GM21723 (cell line): ENCODE results near the gene PGBD5.
"Not testable (repeated sequence)": the region's sequence is repeated elsewhere in the genome, so short reads cannot be mapped to it uniquely, and the experiment has no call there.

Source experiments
- ATAC-seq: cut with Tn5 transposase; IDR thresholded peaks from one replicate; pipeline ENCODE4 v1.9.1; 2021; ENCODE audit warnings: mild to moderate bottlenecking, moderate library complexity; ENCODE audit not compliant: unreplicated experiment

The PGBD5 gene, protein sequence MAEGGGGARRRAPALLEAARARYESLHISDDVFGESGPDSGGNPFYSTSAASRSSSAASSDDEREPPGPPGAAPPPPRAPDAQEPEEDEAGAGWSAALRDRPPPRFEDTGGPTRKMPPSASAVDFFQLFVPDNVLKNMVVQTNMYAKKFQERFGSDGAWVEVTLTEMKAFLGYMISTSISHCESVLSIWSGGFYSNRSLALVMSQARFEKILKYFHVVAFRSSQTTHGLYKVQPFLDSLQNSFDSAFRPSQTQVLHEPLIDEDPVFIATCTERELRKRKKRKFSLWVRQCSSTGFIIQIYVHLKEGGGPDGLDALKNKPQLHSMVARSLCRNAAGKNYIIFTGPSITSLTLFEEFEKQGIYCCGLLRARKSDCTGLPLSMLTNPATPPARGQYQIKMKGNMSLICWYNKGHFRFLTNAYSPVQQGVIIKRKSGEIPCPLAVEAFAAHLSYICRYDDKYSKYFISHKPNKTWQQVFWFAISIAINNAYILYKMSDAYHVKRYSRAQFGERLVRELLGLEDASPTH

DNA sequence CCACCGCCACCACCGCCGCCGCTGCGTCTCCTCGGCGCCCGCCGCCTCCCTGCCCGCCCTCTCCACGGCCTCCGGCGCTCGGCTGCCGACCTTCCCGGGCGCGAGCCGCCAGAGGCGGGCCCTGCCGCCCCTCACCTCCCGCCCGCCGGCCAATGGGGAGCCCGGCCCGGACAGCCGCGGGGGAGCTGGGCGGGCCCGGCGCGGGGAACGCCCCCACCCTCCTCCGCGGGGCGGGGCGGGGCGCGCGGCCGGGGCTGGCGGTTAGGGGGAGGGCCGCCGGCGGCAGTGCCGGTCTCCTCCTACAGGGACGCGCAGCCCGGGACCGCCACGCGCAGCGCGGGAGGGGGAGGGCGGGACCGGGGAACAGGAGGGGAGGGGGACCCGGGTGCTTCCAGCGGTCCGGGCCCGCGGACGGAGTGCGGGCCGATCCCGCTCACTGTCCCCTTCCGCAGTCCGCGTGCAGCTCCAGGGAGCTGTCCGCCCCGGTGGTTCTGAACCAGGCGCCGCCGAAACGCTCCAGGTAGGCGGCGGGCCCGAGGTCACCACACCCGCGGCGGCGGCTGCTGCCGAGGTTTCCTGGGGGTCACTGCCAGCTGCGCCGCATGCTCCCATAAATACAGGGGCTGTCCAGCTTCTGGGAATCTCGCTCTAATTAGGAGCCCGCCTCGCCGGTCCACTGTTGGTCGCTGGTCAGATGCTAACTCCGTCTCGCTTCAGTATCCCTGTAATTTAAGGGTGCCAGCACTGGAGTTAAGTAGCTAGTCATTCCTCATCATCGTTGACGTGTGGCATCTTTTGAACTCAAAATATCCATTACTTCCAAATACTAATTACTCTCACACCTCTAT, at the start of gene PGBD5:
Gene PGBD5 (minus strand): TSS at position 87 of the 848 bp plus-strand sequence. CDS start 404 bp downstream, outside the sequence.
- ATAC-seq, result peak; percentile 80

DNA sequence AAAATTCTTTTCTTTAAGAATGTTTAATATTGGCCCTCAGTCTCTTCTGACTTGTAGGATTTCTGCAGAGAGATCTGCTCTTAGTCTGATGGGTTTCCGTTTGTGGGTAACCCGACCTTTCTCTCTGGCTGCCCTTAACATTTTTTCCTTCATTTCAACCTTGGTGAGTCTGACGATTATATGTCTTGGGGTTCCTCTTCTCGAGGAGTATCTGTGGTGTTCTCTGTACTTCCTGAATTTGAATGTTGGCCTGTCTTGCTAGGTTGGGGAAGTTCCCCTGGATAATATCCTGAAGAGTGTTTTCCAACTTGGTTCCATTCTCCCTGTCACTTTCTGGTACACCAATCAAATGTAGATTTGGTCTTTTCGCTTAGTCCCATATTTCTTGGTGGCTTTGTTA, 48.8 kb upstream of the PGBD5 start:
- not testable (repeated sequence) for ATAC-seq

DNA sequence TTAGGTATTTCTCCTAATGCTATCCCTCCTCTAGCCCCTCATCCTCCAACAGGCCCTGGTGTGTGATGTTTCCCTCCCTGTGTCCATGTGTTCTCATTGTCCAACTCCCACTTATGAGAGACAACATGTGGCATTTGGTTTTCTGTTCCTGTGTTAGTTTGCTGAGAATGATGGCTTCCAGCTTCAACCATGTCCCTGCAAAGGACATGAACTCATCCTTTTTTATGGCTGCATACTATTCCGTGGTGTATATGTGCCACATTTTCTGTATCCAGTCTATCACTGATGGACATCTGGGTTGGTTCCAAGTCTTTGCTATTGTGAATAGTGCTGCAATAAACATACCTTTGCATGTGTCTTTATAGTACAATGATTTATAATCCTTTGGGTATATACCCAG, 44.6 kb upstream of the PGBD5 start:
- not testable (repeated sequence) for ATAC-seq

DNA sequence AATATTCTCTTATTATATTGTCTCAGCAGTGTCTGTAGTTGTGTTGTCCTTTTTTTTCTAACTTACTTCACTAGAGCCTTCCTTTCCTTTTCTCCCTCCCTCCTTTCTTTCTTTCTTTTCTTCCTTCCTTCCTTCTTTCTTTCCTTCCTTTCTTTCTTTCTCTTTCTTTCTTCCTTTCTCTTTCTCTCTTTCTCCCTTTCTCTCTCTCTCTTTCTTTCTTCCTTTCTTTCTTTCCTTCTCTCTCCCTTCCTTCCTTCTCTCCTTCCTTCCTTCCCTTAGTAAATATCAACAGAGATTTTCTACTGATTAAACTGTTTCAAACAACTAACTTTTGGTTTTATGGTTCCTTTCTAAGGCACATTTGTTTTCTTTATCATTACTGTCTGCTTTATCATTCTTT, 43.1 kb upstream of the PGBD5 start:
- ATAC-seq, result no peak

DNA sequence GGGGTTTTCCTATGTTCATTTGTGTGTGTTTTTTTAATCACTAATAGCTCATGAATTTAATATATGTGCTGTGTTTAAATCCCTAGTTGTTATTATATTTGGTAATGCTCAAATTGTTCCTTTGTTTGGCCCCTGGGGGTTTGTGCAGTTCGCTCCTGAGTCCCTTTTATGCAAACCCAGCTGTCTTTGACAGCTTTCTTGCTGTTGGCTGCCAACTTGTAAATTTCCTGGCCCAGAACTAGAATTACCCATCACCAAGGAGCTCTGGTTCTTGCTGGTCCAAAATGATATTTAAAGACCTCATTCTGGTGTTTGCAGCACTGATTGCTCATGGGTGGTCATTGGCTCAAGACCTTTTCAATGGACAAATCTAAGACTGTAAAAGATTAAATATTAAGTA, 39.6 kb upstream of the PGBD5 start:
- no peak for ATAC-seq

DNA sequence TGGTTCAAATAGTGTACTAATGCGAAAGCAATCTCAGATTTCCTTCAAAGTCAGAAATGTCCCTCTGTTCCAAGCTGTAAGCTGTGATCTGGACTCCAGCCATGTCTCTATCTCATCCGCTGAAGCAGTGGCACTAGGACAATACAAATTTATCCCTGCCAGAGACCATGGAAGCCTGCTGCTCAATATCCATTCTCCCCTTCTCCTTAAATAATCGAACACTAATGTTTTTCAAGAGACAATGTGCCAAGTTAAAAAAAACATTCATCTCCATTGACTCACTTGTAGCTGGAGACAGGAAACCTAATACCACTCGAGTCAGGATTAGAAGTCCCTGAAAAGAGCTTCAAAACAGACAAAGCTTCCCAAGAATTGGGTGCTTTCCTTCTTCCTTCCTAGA, 38.5 kb upstream of the PGBD5 start:
- no peak for ATAC-seq

DNA sequence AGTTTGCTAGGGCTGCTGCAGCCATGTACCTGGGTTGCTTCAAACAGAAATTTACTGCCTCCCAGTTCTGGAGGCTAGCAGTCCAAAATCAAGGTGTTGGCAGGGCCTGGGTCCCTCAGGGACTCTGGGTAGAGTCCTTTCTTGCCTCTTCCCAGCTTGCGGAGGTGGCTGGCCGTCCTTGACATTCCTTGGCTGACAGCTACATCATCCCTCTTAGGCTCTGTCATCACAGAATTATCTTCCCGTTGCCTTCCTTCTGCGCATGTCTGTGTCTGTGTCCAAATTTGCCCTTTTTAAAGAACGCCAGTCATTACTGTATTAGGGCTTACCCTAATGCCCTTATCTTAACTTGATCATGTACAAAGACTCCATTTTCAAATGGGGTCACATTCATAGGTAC, 37.6 kb upstream of the PGBD5 start:
- ATAC-seq, result no peak

DNA sequence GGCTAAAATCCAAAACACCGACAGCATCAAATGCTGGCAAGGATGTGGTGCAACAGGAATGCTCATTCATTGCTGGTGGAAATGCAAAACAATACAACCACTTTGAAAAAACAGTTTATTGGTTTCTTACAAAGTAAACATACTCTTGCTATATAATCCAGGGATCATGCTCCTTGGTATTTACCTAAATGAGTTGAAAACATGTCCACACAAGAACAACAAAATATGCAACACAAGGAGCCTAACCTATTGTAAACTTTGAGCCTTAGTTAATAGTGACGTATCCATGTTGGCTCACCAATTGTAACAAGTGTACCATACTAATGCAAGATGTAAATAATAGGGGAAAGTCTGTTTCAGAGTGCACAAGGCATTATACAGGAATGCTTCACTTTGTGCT, 37.2 kb upstream of the PGBD5 start:
- no peak for ATAC-seq

DNA sequence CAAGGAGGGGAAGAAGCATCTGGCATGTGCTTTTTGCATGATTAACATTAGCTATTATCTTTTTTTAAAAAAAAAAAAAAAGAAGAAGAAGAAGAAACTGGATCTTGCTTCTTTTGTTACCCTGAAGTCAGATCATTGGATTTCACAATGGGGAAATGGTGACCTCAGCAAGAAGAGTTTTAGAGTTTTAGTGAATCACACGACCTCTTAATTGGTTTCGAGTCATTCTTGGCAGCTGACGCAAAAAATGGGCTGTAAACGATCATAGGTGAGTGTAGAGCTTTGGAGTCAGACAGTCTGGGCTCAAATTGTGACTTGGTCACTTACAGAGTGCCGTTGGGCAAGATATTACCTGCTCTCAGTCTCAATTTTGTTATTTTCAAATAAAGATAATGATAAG, 33.3 kb upstream of the PGBD5 start:
- ATAC-seq, result no peak

DNA sequence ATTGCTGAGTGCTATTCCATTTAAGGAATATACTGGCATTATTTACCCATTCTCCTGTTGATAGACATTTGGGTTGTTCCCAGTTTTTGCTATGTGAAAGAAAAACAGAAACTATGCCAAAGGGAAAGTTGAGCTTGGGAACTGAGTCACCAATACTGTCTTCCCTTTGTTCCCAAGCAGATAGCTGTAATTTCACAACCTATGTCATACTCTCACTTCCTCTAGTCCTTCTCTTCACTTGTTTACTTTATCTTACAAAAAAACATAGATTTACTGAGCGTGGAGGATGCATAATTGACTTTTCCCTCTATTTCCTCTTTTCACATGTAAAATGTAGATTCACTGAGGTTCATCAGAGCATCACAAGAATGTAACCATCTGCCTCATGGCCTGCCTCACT, 32.4 kb upstream of the PGBD5 start:
- no peak for ATAC-seq

DNA sequence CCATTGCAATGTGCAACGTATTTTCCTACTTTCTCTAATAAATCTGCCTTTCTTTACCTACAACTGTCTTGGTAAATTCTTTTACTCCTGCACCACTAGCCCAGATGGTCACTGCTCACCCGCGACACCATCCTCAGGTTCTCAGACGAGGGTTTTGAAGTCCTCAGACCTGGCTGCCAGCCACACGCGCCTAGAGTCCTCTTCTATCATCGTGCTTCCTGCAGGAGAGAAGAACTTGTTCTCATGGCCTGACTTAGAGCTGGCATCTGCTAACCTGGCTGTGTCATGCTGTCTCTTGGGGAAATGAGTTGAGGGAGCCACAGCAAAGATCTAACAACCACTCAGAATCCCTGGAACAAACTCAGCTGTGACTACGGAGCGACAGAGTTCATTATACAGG, 30.3 kb upstream of the PGBD5 start:
- no peak for ATAC-seq

DNA sequence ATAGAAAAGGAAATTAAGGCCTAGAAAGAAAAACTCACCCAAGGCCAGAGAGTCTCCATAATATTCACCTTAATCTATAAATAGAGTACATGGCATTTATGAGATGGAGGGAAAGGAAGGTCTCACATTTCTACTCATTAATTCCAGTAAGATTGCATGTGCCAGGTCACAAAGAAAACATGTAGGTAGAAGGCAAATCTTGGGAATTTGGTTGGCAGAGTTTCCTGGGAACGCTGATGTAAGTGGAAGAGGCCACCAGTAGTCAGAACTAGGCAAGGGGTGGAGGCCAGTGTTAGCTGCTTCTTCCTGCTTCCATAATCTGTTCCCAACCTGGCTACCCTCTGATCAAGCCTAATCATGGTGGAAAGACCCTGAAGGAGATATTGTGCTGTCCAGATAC, 29.2 kb upstream of the PGBD5 start:
- ATAC-seq, result no peak

DNA sequence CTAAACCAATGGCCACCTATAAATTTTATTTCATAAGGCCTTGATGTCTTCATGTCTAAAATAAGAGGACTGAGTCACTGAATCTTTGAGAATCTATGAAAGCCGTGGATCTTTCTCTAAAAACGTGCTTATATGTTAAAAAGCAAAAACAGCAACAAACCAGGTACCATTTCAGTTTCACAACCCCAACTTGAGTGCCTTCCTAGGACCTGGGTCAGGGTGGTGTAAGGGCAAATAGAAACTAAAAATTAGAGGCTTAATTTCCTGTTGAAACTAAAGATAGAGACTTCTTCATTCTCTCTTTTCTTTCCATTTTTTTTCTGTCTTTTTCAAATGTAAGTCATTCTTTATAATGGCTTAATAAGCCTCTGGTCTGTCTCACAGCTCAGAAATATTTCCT, 27.2 kb upstream of the PGBD5 start:
- no peak for ATAC-seq

DNA sequence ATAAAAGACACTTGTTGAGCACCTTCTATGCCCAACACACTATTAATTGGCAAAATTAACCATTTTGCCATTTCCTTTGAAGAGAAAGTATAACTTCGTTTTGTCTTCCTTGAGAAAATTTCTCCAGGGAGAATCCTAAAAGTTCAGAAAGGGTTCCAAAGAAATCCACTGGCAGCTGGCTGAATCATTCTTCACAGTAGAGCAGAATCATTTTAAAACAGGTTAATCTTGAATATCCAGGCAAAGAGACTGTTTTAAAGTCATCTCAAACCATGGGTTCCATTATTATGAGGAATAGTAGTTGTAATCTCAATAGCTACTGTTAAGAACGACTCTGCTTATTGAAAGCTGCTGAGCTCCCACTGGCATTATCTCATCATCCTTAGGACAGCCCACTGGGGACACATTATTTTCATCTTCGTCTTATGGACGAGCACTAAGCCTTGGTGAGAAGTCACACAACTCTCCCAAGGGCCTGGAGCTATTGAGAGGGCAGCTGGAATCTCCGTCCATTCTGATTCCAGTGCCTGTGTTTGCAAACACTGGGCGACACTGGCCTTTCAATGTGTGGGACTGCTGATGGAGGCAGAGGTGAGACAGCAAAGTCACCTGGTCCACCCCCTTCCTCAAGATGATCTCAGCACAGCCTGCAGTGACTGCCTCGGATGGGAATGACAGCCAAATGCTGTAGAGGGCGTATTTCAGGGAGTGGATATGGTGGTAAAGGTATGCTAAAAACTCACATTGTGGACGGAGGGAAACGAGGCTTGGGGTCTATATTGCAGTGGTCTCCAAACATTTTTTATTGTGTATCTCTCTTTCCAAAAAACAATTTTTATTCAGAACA, 15.3 kb upstream of the PGBD5 start:
- no peak for ATAC-seq

DNA sequence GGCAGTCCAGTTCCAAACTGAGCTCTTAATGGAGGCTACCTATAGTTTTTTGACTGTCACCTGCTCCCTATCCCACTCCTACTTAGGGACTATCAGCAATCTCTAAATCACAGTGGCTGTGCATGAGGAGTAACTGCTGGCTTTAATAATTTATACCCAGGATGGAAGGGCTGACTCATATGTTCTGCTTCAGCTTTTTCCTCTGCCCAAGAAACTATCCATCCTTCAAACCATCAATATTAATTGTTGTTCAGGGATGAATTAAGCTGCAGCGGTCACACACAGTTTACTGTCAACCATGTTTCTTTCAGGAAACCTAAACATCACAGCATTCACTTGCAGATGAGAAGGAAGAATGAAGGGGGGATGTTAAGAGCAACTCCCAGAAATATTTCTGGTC, 9.0 kb upstream of the PGBD5 start:
- no peak for ATAC-seq

DNA sequence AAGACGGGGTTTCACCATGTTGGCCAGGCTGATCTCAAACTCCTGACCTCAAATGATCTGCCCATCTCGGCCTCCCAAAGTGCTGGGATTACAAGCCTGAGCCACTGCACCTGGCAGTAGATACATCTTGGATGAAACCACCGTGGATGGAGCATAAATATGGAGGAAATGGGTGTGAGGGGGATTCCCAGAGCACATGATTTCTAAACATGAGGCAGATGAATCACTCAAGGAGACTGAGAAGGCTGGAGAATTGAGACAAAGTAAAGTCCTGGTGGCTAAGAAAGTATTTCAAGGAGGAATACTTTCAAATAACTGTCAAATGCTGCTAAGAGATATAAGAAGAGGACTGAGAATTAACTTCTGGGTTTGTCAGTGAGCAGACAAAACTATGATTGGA, 5.4 kb upstream of the PGBD5 start:
- no peak for ATAC-seq

DNA sequence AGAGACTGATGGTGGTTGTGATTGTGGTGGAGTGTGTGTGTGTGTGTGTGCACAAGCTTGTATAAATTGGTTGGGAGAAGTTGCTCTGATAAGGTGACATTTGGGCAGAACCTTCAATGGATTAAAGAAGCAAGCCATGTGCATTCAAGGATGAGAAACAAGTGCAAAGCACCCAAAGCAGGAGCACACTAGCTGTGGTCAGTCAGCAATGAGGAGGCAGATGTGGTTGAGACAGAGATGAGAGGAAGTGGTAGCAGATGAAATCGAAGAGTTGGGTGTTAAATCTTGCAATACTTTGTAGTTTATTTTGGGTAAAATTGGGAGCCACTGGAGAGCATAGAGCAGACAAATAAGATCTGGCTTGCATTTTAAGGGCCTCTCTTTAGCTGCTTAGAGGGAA, 4.4 kb upstream of the PGBD5 start:
- no peak for ATAC-seq

DNA sequence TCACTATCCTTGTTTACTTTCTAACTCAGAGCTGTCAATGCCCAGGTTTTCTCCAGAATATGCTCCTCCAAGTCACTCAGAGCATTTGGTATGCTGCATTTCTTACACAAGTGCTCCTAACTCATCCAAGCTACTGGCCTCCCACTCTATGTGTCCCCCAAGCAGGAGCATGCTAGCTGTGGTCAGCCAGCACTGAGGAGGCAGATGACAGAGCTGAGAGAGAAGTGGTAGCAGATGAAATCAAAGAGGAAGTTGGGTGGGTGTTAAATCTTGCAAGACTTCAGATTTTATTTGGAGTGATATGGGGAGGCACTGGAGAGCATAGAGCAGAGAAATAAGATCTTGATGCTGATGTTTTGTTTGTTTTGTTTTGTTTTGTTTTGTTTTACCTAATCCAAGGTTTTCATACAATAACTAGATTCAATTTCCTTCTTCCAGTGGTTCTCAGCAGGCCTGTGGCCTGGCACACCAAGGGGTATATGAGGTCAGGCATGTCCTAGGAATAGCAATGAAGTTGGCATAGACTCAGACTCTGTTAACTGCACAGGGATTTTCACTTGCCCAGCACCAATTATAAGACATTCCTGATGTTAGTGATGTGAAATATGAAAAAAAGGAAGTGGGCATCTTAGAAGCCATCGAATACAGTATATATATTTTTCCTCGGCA, 3.1 kb upstream of the PGBD5 start:
- ATAC-seq, result no peak

DNA sequence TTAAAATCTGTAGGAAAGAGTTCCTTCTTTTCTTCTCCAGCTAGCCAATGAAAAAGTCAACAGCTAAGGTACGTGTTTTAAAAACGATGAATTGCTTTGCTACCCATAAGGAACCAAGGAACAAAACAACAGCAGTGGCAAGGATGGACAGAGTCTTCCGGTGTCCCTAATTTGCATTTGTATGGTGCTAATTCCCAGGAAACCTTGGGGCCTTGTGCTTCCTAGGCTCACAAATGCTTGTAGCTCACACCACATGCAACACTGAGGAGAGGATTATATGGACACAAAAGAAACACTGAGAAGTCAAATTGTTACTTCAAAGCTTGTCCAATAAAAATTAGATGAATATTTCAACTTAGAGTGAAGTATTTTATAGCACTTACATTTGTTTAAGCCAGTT, 1.8 kb upstream of the PGBD5 start:
- no peak for ATAC-seq

DNA sequence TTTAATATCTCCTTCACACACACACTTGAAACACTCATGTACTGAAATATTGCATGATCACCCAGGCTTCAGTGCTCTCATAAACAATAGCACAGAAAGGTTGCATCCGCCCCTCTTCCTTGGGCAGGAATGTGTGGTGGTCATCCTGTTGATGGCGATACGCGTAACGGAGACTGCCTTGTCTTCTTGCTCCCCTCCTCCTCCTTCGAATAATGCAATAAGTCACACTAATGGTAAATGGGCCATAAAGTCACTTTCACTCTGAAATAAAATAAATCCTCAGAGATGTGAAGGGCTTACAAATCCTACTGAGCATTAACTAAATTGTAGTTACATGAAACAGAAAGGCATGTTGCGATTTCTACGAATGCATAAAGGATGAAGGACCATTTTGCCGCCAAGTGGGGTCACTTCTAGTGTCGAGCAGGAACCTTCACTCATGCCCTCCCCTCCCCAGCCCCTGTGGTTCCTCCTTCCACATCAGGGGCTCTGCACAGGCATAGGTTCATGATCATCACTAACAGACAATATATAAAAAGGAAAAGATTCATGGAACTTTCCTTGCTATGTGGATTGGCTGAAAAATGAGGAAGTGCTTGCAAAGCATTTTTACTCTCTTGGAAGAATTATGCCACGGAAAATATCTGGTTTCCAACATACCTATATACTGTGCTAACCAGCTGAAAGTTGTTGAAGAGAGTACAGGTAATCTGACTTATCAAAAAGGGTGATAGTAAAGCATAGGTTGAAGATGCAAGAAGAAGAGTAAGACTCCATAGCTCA, 1.2 kb upstream of the PGBD5 start:
- no peak for ATAC-seq
